ENCODE data around the gene SRRT.
A peak's percentile ranks its signal among the peaks of the same experiment; 100 is the strongest.

The SRRT gene

GRCh38 chr7:100829150-100829716, 45.7 kb upstream of the SRRT start:
- no peak overlapping the region for H3K4me3 ChIP-seq (ENCODE audit: low read depth, low read length)
- no peak for TF ChIP-seq CTCF (IDR thresholded peaks at IDR 0.05; ENCODE audit: borderline replicate concordance, insufficient read depth, low read depth, low read length)

GRCh38 chr7:100830396-100830795, 44.5 kb upstream of the SRRT start:
- TF ChIP-seq CTCF (IDR thresholded peaks at IDR 0.05; ENCODE audit: borderline replicate concordance, insufficient read depth, low read depth, low read length) = no peak
- H3K4me3 ChIP-seq (ENCODE audit: low read depth, low read length) = no peak overlapping the region

DNA sequence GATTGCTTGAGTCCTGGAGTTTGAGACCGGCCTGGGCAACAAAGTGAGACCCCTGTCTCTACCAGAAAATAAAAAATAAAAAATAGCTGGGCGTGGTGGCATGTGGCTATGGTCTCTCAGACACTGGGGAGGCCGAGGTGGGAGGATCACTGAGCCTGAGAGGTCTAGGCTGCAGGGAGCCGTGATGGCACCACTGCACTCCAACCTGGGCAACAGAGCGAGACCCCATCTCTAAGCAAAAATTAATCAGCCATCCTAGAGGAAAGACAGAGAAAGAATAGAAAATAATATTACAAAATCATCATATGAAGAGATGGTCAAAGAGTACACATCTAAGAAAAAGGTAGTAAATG, 42.6 kb upstream of the SRRT start:
- TF ChIP-seq CTCF (IDR thresholded peaks at IDR 0.05; ENCODE audit: borderline replicate concordance, insufficient read depth, low read depth, low read length) = no peak
- H3K4me3 ChIP-seq (ENCODE audit: low read depth, low read length) = no peak overlapping the region

DNA sequence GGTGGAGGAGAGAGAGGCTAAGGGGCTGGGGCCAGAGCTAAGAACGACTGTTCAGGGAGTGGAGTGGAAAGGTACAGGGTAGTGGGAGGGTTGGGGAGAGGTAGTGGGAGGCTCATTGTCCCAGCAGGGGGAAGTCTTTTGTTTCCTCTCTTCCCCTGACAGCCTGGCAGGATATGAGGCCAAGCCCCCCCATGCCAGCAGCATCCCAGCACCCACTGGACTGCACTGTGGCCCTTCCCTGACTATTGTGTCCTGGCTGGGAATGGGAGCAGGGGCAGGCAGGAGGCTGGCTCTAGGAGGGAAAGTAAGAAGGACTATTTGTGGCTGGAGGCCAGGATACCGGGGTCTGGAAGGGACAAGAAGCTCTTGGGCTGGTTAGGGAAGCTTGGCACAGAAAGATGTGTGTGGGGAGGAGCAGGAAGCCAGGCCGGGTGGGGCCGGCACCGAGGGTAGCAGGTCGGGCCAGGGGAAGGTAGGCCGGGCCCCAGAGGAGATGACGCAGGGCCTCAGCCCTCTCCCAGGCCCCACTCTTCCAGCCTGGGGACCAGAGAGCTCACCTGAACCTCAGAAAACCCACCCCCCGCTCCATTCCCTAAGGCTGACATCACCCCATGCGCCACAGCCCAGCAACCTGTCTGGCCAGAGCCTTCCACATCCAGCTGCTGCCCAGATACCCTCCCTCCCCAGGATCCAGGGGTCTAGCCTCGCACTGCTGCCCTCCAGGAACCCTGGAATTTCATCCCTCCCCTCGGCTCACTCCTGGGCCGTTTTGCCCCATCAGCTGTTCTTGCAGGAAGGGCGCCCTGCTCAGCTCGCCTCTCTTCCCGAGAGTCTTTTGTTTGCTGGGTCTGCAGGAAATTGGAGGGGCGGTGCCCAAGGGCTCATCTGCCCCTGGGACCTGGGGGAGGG, 38.7 kb upstream of the SRRT start:
- no peak for TF ChIP-seq CTCF (IDR thresholded peaks at IDR 0.05; ENCODE audit: borderline replicate concordance, insufficient read depth, low read depth, low read length)
- no peak overlapping the region for H3K4me3 ChIP-seq (ENCODE audit: low read depth, low read length)

DNA sequence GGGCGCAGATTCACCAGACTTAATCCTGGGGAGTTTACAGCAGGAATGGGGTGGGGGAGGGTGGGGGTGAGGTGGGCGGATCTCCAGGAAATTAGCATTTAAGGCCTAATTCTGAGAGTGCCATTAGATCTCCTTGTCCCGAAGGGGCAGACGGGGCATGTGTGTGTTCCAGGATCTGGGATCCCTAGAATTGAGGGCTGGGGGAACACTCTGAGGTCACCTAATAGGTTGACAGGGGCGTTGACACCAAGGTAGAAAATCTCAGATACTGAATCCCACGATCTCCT, 38.1 kb upstream of the SRRT start:
- TF ChIP-seq CTCF (IDR thresholded peaks at IDR 0.05; ENCODE audit: borderline replicate concordance, insufficient read depth, low read depth, low read length) = no peak
- peak overlapping the region; percentile 41 for H3K4me3 ChIP-seq (ENCODE audit: low read depth, low read length)

DNA sequence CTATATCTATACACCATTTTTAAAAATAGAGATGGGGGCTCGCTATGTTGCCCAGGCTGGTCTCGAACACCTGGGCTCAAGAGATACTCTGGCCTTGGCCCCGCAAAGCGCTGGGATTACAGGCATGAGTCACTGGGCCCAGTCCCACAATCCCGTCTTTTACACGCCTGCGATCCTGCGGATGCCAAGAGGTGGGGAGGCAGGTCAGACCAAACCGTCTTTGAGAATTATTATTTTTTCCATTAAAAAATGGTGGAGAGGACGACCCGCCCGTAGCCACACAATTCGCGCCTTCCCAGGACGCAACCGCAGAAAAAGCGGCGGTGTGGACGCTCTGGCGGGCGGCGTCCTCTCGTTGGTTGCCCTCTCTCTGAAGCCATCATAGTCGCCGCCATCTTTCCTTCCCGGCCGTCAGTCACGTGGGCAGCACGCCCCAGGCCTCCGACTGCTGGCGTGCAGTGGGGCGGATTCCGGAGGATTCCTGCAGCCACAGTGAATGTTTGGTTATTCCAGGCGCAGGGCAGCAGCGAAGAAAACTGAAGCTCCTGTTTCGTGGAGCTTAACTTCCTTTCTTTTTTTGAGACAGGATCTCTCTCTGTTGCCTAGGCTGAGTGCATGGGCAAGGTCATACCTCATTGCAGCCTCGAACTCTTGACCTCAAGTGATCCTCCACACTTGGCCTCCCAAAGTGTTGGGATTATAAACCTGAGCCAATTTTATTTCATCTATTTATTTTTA, 37.6 kb upstream of the SRRT start:
- no peak for TF ChIP-seq CTCF (IDR thresholded peaks at IDR 0.05; ENCODE audit: borderline replicate concordance, insufficient read depth, low read depth, low read length)
- H3K4me3 ChIP-seq (ENCODE audit: low read depth, low read length) = peak overlapping the region; percentile 41
